SK-N-SH treated with all-trans-retinoic acid at 6 μM for 48 hours (cell line): Measurements from ENCODE around the gene SCNN1B.

Experiments
- ATAC-seq: fragments of 200-7000 bp; cut with Tn5 transposase; 3 replicates; pipeline ENCODE4 v1.9.1; 2020; ENCODE audit warnings: mild to moderate bottlenecking, moderate library complexity
- BACH2 ChIP-seq: fragments of 250-450 bp; sonication (Bioruptor Pico); IDR thresholded peaks from 2 replicates; pipeline ENCODE4 v1.9.0; 2021; ENCODE audit warnings: mild to moderate bottlenecking, borderline replicate concordance
- CSDC2 ChIP-seq: fragments of 250-450 bp; sonication (Bioruptor Pico); IDR thresholded peaks from 2 replicates; pipeline ENCODE4 v1.5.0; 2020; ENCODE audit warnings: mild to moderate bottlenecking, moderate library complexity
- ESRRG ChIP-seq: fragments of 250-450 bp; sonication (Bioruptor Pico); IDR thresholded peaks from 2 replicates; pipeline ENCODE4 v1.6.1; 2021; ENCODE audit warnings: mild to moderate bottlenecking
- GLIS3 ChIP-seq: fragments of 250-450 bp; sonication (Bioruptor Pico); IDR thresholded peaks from 2 replicates; pipeline ENCODE4 v1.5.0; 2020; ENCODE audit warnings: mild to moderate bottlenecking, moderate library complexity
- ISL1 ChIP-seq: fragments of 250-450 bp; sonication (Bioruptor Pico); IDR thresholded peaks from 2 replicates; pipeline ENCODE4 v2.1.2; 2022; ENCODE audit warnings: mild to moderate bottlenecking, moderate library complexity
- OSR1 ChIP-seq: fragments of 250-450 bp; sonication (Bioruptor Pico); IDR thresholded peaks from 2 replicates; pipeline ENCODE4 v1.8.0; 2022; ENCODE audit warnings: moderate library complexity, mild to moderate bottlenecking, inconsistent platforms
- PPARA ChIP-seq: fragments of 250-450 bp; sonication (Bioruptor Pico); IDR thresholded peaks from 2 replicates; pipeline ENCODE4 v1.5.0; 2020; ENCODE audit warnings: mild to moderate bottlenecking, borderline replicate concordance
- RARB ChIP-seq: fragments of 250-450 bp; sonication (Bioruptor Pico); IDR thresholded peaks from 2 replicates; pipeline ENCODE4 v1.8.0; 2021; ENCODE audit warnings: mild to moderate bottlenecking, moderate library complexity
- SNAI2 ChIP-seq: fragments of 250-450 bp; sonication (Bioruptor Pico); IDR thresholded peaks from 2 replicates; pipeline ENCODE4 v1.5.0; 2020; ENCODE audit warnings: mild to moderate bottlenecking, moderate library complexity
- TOX ChIP-seq: fragments of 250-450 bp; sonication (Bioruptor Pico); IDR thresholded peaks from 2 replicates; pipeline ENCODE4 v1.8.0; 2021; ENCODE audit warnings: mild to moderate bottlenecking, moderate library complexity, borderline replicate concordance
- ZC3H10 ChIP-seq: fragments of 250-450 bp; sonication (Bioruptor Pico); IDR thresholded peaks from 2 replicates; pipeline ENCODE4 v1.5.1; 2021; ENCODE audit warnings: mild to moderate bottlenecking, moderate library complexity
- ZFP3 ChIP-seq: fragments of 250-450 bp; sonication (Bioruptor Pico); IDR thresholded peaks from 2 replicates; pipeline ENCODE4 v1.5.0; 2020; ENCODE audit warnings: mild to moderate bottlenecking, moderate library complexity
- ZFP30 ChIP-seq: fragments of 450-650 bp; formaldehyde crosslinking; IDR thresholded peaks from 2 replicates; pipeline ENCODE4 v1.5.0; 2022; ENCODE audit warnings: mild to moderate bottlenecking, moderate library complexity
- ZNF565 ChIP-seq: fragments of 450-650 bp; formaldehyde crosslinking; conservative IDR thresholded peaks from 2 replicates; pipeline ENCODE4 v1.5.0; 2020; ENCODE audit warnings: low read depth, mild to moderate bottlenecking, moderate library complexity
- ZNF70 ChIP-seq: fragments of 450-650 bp; formaldehyde crosslinking; IDR thresholded peaks from 2 replicates; pipeline ENCODE4 v1.5.0; 2020; ENCODE audit warnings: mild to moderate bottlenecking, moderate library complexity
- ZNF8 ChIP-seq: fragments of 450-650 bp; formaldehyde crosslinking; IDR thresholded peaks from 2 replicates; pipeline ENCODE4 v1.5.0; 2020; ENCODE audit warnings: mild to moderate bottlenecking, moderate library complexity
- TF ChIP-seq, protein P1 (sequence below): fragments of 250-450 bp; sonication (Bioruptor Pico); IDR thresholded peaks from 2 replicates; pipeline ENCODE4 v1.5.1; 2020; ENCODE audit warnings: low read depth, mild to moderate bottlenecking, moderate library complexity
- TF ChIP-seq, protein P2 (sequence below): fragments of 250-450 bp; sonication (Bioruptor Pico); IDR thresholded peaks from 2 replicates; pipeline ENCODE4 v1.8.0; 2020; ENCODE audit warnings: mild to moderate bottlenecking, moderate library complexity, borderline replicate concordance
- TF ChIP-seq, protein P3 (sequence below): fragments of 250-450 bp; sonication (Bioruptor Pico); IDR thresholded peaks from 2 replicates; pipeline ENCODE4 v1.5.1; 2021; ENCODE audit warnings: mild to moderate bottlenecking, moderate library complexity
- TF ChIP-seq, protein P4 (sequence below): fragments of 250-450 bp; sonication (Bioruptor Pico); IDR thresholded peaks from 2 replicates; pipeline ENCODE4 v1.5.0; 2020; ENCODE audit warnings: mild to moderate bottlenecking, moderate library complexity
- TF ChIP-seq, protein P5 (sequence below): fragments of 250-450 bp; sonication (Bioruptor Pico); IDR thresholded peaks from 2 replicates; pipeline ENCODE4 v1.8.0; 2021; ENCODE audit warnings: low read depth, mild to moderate bottlenecking, moderate library complexity, borderline replicate concordance

Gene SCNN1B

DNA sequence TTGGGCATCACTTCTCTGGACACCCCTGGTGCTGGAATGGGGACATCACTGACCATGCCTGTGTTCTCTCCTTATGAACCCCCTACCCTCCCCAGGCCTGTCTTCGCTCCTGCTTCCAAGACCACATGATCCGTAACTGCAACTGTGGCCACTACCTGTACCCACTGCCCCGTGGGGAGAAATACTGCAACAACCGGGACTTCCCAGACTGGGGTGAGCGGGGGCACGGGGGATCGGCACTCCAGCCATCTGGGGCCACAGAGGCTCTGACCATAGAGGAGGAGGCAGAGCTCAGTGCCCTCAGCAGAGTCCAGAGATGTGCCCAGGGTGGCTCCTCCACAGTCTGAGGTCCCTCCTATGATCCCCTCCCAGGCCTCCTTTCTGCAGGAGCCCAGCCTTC, 73.5 kb downstream of the SCNN1B start (continued):
- TF ChIP-seq, protein P1, sequence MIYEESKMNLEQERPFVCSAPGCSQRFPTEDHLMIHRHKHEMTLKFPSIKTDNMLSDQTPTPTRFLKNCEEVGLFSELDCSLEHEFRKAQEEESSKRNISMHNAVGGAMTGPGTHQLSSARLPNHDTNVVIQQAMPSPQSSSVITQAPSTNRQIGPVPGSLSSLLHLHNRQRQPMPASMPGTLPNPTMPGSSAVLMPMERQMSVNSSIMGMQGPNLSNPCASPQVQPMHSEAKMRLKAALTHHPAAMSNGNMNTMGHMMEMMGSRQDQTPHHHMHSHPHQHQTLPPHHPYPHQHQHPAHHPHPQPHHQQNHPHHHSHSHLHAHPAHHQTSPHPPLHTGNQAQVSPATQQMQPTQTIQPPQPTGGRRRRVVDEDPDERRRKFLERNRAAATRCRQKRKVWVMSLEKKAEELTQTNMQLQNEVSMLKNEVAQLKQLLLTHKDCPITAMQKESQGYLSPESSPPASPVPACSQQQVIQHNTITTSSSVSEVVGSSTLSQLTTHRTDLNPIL (CRISPR knock-in tag), result no peak
- TF ChIP-seq, all 23 proteins: peak for 0

DNA sequence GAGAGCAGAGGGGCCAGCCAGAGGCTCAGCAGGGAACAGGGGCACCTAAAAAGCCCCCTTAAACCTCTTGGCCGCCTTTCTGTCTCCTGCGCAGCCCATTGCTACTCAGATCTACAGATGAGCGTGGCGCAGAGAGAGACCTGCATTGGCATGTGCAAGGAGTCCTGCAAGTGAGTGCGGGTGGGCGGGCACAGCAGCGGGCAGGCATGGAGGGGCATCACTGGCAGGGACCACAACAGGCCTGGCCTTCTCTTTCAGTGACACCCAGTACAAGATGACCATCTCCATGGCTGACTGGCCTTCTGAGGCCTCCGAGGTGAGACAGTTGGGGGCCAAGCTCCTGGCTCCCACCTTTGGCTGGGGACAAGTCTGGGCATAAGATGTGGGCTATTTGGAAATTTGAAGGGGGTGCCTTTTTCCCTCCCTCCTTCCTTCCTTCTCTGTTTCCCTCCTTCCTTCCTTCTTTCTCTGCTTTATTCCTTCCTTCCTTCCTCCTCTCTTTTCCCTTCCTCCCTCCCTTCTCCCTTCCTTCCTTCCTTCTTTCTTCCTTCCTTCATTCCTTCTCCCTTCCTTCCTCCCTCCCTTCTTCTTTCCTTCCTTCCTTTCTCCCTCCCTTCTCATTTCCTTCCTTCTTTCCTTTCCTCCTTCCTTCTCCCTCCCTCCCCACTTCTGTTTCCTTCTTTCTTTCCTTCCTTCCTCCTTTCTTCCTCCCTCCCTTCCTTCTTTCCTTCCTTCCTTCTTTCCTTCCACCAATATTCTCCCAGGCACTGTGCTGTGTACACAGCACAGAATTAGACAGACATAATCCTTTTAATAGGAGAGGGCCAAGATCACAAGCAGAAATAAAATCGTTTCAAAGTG, 75.2 kb downstream of the SCNN1B start:
- TF ChIP-seq ZNF565 (CRISPR knock-in tag), result no peak
- TF ChIP-seq ZC3H10 (CRISPR knock-in tag), result no peak
- no peak for TF ChIP-seq TOX (CRISPR knock-in tag)
- no peak for TF ChIP-seq ZFP3
- TF ChIP-seq SNAI2 (CRISPR knock-in tag), result no peak
- no peak for TF ChIP-seq ISL1 (CRISPR knock-in tag)
- TF ChIP-seq, protein P2, sequence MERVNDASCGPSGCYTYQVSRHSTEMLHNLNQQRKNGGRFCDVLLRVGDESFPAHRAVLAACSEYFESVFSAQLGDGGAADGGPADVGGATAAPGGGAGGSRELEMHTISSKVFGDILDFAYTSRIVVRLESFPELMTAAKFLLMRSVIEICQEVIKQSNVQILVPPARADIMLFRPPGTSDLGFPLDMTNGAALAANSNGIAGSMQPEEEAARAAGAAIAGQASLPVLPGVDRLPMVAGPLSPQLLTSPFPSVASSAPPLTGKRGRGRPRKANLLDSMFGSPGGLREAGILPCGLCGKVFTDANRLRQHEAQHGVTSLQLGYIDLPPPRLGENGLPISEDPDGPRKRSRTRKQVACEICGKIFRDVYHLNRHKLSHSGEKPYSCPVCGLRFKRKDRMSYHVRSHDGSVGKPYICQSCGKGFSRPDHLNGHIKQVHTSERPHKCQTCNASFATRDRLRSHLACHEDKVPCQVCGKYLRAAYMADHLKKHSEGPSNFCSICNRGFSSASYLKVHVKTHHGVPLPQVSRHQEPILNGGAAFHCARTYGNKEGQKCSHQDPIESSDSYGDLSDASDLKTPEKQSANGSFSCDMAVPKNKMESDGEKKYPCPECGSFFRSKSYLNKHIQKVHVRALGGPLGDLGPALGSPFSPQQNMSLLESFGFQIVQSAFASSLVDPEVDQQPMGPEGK (CRISPR knock-in tag), result no peak
- TF ChIP-seq ZFP30, result no peak
- no peak for TF ChIP-seq BACH2 (CRISPR knock-in tag)
- TF ChIP-seq, protein P3, sequence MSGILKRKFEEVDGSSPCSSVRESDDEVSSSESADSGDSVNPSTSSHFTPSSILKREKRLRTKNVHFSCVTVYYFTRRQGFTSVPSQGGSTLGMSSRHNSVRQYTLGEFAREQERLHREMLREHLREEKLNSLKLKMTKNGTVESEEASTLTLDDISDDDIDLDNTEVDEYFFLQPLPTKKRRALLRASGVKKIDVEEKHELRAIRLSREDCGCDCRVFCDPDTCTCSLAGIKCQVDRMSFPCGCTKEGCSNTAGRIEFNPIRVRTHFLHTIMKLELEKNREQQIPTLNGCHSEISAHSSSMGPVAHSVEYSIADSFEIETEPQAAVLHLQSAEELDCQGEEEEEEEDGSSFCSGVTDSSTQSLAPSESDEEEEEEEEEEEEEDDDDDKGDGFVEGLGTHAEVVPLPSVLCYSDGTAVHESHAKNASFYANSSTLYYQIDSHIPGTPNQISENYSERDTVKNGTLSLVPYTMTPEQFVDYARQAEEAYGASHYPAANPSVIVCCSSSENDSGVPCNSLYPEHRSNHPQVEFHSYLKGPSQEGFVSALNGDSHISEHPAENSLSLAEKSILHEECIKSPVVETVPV (CRISPR knock-in tag), result no peak
- no peak for TF ChIP-seq PPARA (CRISPR knock-in tag)
- no peak for TF ChIP-seq CSDC2
- TF ChIP-seq ZNF70 (CRISPR knock-in tag), result no peak
- no peak for TF ChIP-seq OSR1 (CRISPR knock-in tag)
- no peak for TF ChIP-seq ESRRG (CRISPR knock-in tag)
- TF ChIP-seq, protein P4, sequence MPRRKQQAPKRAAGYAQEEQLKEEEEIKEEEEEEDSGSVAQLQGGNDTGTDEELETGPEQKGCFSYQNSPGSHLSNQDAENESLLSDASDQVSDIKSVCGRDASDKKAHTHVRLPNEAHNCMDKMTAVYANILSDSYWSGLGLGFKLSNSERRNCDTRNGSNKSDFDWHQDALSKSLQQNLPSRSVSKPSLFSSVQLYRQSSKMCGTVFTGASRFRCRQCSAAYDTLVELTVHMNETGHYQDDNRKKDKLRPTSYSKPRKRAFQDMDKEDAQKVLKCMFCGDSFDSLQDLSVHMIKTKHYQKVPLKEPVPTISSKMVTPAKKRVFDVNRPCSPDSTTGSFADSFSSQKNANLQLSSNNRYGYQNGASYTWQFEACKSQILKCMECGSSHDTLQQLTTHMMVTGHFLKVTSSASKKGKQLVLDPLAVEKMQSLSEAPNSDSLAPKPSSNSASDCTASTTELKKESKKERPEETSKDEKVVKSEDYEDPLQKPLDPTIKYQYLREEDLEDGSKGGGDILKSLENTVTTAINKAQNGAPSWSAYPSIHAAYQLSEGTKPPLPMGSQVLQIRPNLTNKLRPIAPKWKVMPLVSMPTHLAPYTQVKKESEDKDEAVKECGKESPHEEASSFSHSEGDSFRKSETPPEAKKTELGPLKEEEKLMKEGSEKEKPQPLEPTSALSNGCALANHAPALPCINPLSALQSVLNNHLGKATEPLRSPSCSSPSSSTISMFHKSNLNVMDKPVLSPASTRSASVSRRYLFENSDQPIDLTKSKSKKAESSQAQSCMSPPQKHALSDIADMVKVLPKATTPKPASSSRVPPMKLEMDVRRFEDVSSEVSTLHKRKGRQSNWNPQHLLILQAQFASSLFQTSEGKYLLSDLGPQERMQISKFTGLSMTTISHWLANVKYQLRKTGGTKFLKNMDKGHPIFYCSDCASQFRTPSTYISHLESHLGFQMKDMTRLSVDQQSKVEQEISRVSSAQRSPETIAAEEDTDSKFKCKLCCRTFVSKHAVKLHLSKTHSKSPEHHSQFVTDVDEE (CRISPR knock-in tag), result no peak
- TF ChIP-seq RARB (CRISPR knock-in tag), result no peak
- no peak for ATAC-seq

DNA sequence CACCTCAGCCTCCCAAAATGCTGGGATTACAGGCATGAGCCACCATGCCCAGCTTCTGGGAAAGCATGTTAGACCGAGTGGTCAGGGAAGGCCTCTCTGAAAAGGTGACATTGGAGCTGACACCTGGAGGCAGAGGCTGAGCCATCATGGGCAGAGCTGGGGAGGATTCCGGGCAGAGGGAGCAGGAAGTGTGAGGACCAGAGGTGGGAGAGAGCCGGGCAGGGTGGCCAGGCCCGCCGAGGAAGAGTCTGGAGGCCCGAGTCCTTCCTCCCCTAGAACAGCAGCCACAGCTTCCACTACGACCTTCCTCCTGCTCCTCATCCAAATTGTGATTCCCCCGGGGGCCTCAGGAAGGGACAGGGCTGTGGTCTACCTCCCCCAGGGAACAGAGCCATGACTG, 76.2 kb downstream of the SCNN1B start:
- ATAC-seq, result no peak
- TF ChIP-seq ZNF8 (CRISPR knock-in tag) (no peak), OSR1 (CRISPR knock-in tag) (no peak), ZNF70 (CRISPR knock-in tag) (no peak), ZNF565 (CRISPR knock-in tag) (no peak), CSDC2 (no peak), ESRRG (CRISPR knock-in tag) (no peak), RARB (CRISPR knock-in tag) (no peak), GLIS3 (no peak)
- TF ChIP-seq, protein P2 (CRISPR knock-in tag), result no peak
- TF ChIP-seq, protein P4 (CRISPR knock-in tag), result no peak
- TF ChIP-seq, protein P5, sequence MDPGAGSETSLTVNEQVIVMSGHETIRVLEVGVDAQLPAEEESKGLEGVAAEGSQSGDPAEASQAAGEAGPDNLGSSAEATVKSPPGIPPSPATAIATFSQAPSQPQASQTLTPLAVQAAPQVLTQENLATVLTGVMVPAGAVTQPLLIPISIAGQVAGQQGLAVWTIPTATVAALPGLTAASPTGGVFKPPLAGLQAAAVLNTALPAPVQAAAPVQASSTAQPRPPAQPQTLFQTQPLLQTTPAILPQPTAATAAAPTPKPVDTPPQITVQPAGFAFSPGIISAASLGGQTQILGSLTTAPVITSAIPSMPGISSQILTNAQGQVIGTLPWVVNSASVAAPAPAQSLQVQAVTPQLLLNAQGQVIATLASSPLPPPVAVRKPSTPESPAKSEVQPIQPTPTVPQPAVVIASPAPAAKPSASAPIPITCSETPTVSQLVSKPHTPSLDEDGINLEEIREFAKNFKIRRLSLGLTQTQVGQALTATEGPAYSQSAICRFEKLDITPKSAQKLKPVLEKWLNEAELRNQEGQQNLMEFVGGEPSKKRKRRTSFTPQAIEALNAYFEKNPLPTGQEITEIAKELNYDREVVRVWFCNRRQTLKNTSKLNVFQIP (CRISPR knock-in tag), result no peak
- TF ChIP-seq, protein P1 (CRISPR knock-in tag), result no peak
